ENCODE measurements around the gene EIF1AD. TPM values are rescaled to one million over a fixed set of nuclear protein-coding genes. Genes with fewer than 3 reads are reported as not detected.

EIF1AD gene
- total and polyA plus RNA-seq, 2 donors: 17.8 to 24.7 TPM

DNA sequence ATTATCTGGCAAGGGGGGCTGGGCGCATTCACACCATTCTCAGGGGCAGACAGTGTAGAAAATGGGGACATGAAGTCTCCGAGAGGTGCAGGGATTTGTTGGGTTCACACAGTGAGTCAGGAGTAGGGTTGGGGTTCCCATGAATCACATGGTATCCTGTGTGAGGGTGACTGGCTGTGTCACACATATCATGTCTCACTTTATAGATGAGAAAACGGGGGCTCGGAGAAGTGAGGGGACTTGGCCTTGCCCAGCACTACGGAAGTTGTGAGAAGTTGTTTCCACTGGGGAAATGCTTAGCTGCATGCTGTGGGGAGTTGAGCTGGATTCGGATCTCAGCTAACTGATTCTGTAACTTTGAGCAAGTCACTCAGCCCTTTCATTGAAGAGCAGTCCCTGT is 42.8 kb upstream of the EIF1AD start:
- Histone ChIP-seq H3K9me3 (ENCODE audit: control insufficient read depth in 2 of 2, insufficient read depth in 1 of 2, low read length in 1 of 2) (no peaks in the 10 kb centered on the region), H3K27ac (ENCODE audit: low read depth in 1 of 2, low read length in 1 of 2) (no peak overlapping the region), H3K36me3 (ENCODE audit: control insufficient read depth in 2 of 2, insufficient read depth in 2 of 2, low read length in 1 of 2) (no peaks in the 10 kb centered on the region), H3K4me1 (ENCODE audit: control insufficient read depth in 2 of 2, insufficient read depth in 2 of 2, low read length in 2 of 2) (peaks cover 8 to 23% of the 10 kb centered on the region in 2 donors), H3K27me3 (ENCODE audit: control insufficient read depth in 2 of 2, insufficient read depth in 1 of 2, low read length in 1 of 2) (peaks cover 0 to 10% of the 10 kb centered on the region in 2 donors), H3K4me3 (ENCODE audit: low read length in 2 of 2) (no peak overlapping the region)
- 88% methylated on average over 6 of the region's 6 CpGs for WGBS
- no peak for DNase-seq (ENCODE audit: low read depth in 6 of 9, low spot score in 9 of 9)

- peaks cover 5 to 9% of the 10 kb centered on the region in 2 donors for H3K4me1 ChIP-seq (ENCODE audit: control insufficient read depth in 2 of 2, insufficient read depth in 2 of 2, low read length in 2 of 2)
- no peak overlapping the region for H3K4me3 ChIP-seq (ENCODE audit: low read length in 2 of 2)
- no peaks in the 10 kb centered on the region for H3K9me3 ChIP-seq (ENCODE audit: control insufficient read depth in 2 of 2, insufficient read depth in 1 of 2, low read length in 1 of 2)
- WGBS: 98% methylated on average over 88 of the region's 88 CpGs
- no peak overlapping the region for H3K27ac ChIP-seq (ENCODE audit: low read depth in 1 of 2, low read length in 1 of 2)
- H3K27me3 ChIP-seq (ENCODE audit: control insufficient read depth in 2 of 2, insufficient read depth in 1 of 2, low read length in 1 of 2): peaks cover 0 to 5% of the 10 kb centered on the region in 2 donors
- no peak for DNase-seq (ENCODE audit: low read depth in 6 of 9, low spot score in 9 of 9)
- H3K36me3 ChIP-seq (ENCODE audit: control insufficient read depth in 2 of 2, insufficient read depth in 2 of 2, low read length in 1 of 2): no peaks in the 10 kb centered on the region
These were observed 41.3 kb upstream of the EIF1AD start for GRCh38 chr11:66042996-66043906.

GRCh38 chr11:66042227-66042995 is 40.5 kb upstream of the EIF1AD start:
- H3K4me1 ChIP-seq (ENCODE audit: control insufficient read depth in 2 of 2, insufficient read depth in 2 of 2, low read length in 2 of 2): peaks cover 5 to 9% of the 10 kb centered on the region in 2 donors
- H3K4me3 ChIP-seq (ENCODE audit: low read length in 2 of 2): no peak overlapping the region
- 97% methylated on average over 81 of the region's 81 CpGs for WGBS
- no peak overlapping the region for H3K27ac ChIP-seq (ENCODE audit: low read depth in 1 of 2, low read length in 1 of 2)
- no peaks in the 10 kb centered on the region for H3K27me3 ChIP-seq (ENCODE audit: control insufficient read depth in 2 of 2, insufficient read depth in 1 of 2, low read length in 1 of 2)
- H3K36me3 ChIP-seq (ENCODE audit: control insufficient read depth in 2 of 2, insufficient read depth in 2 of 2, low read length in 1 of 2): no peaks in the 10 kb centered on the region
- peaks cover 0 to 2% of the 10 kb centered on the region in 2 donors for H3K9me3 ChIP-seq (ENCODE audit: control insufficient read depth in 2 of 2, insufficient read depth in 1 of 2, low read length in 1 of 2)
- DNase-seq (ENCODE audit: low read depth in 6 of 9, low spot score in 9 of 9): no peak

- no peak overlapping the region for H3K4me3 ChIP-seq (ENCODE audit: low read length in 2 of 2)
- H3K27ac ChIP-seq (ENCODE audit: low read depth in 1 of 2, low read length in 1 of 2): no peak overlapping the region
- H3K36me3 ChIP-seq (ENCODE audit: control insufficient read depth in 2 of 2, insufficient read depth in 2 of 2, low read length in 1 of 2): no peaks in the 10 kb centered on the region
- 97% methylated on average over 3 of the region's 3 CpGs for WGBS
- no peak for DNase-seq (ENCODE audit: low read depth in 6 of 9, low spot score in 9 of 9)
- peaks cover 0 to 11% of the 10 kb centered on the region in 2 donors for H3K9me3 ChIP-seq (ENCODE audit: control insufficient read depth in 2 of 2, insufficient read depth in 1 of 2, low read length in 1 of 2)
- peaks cover 0 to 2% of the 10 kb centered on the region in 2 donors for H3K4me1 ChIP-seq (ENCODE audit: control insufficient read depth in 2 of 2, insufficient read depth in 2 of 2, low read length in 2 of 2)
- H3K27me3 ChIP-seq (ENCODE audit: control insufficient read depth in 2 of 2, insufficient read depth in 1 of 2, low read length in 1 of 2): peaks cover 0 to 3% of the 10 kb centered on the region in 2 donors
These were observed 37.8 kb upstream of the EIF1AD start for GRCh38 chr11:66039765-66040164.

- Histone ChIP-seq H3K27ac (ENCODE audit: low read depth in 1 of 2, low read length in 1 of 2) (no peak overlapping the region), H3K4me1 (ENCODE audit: control insufficient read depth in 2 of 2, insufficient read depth in 2 of 2, low read length in 2 of 2) (no peaks in the 10 kb centered on the region)
- WGBS: 94% methylated on average over 3 of the region's 3 CpGs
These were observed 35.4 kb upstream of the EIF1AD start for GRCh38 chr11:66037327-66037726.

GRCh38 chr11:66036334-66036710 is 34.4 kb upstream of the EIF1AD start:
- H3K27ac ChIP-seq (ENCODE audit: low read depth in 1 of 2, low read length in 1 of 2): no peak overlapping the region
- peaks cover 0 to 4% of the 10 kb centered on the region in 2 donors for H3K27me3 ChIP-seq (ENCODE audit: control insufficient read depth in 2 of 2, insufficient read depth in 1 of 2, low read length in 1 of 2)
- H3K4me1 ChIP-seq (ENCODE audit: control insufficient read depth in 2 of 2, insufficient read depth in 2 of 2, low read length in 2 of 2): no peaks in the 10 kb centered on the region
- 94% methylated on average over 5 of the region's 5 CpGs for WGBS
- no peak for DNase-seq (ENCODE audit: low read depth in 6 of 9, low spot score in 9 of 9)
- H3K36me3 ChIP-seq (ENCODE audit: control insufficient read depth in 2 of 2, insufficient read depth in 2 of 2, low read length in 1 of 2): no peaks in the 10 kb centered on the region
- H3K4me3 ChIP-seq (ENCODE audit: low read length in 2 of 2): no peak overlapping the region
- H3K9me3 ChIP-seq (ENCODE audit: control insufficient read depth in 2 of 2, insufficient read depth in 1 of 2, low read length in 1 of 2): peaks cover 0 to 11% of the 10 kb centered on the region in 2 donors

More at GRCh38 chr11:66037327-66037726, 35.4 kb upstream of the EIF1AD start:
- Histone ChIP-seq H3K27me3 (ENCODE audit: control insufficient read depth in 2 of 2, insufficient read depth in 1 of 2, low read length in 1 of 2) (peaks cover 0 to 3% of the 10 kb centered on the region in 2 donors), H3K4me3 (ENCODE audit: low read length in 2 of 2) (no peak overlapping the region), H3K36me3 (ENCODE audit: control insufficient read depth in 2 of 2, insufficient read depth in 2 of 2, low read length in 1 of 2) (no peaks in the 10 kb centered on the region), H3K9me3 (ENCODE audit: control insufficient read depth in 2 of 2, insufficient read depth in 1 of 2, low read length in 1 of 2) (peaks cover 0 to 11% of the 10 kb centered on the region in 2 donors)
- no peak for DNase-seq (ENCODE audit: low read depth in 6 of 9, low spot score in 9 of 9)

- no peak overlapping the region for H3K4me3 ChIP-seq (ENCODE audit: low read length in 2 of 2)
- no peak overlapping the region for H3K27ac ChIP-seq (ENCODE audit: low read depth in 1 of 2, low read length in 1 of 2)
- no peak for DNase-seq (ENCODE audit: low read depth in 6 of 9, low spot score in 9 of 9)
- 90% methylated on average over 9 of the region's 9 CpGs for WGBS
- no peaks in the 10 kb centered on the region for H3K36me3 ChIP-seq (ENCODE audit: control insufficient read depth in 2 of 2, insufficient read depth in 2 of 2, low read length in 1 of 2)
- peaks cover 0 to 6% of the 10 kb centered on the region in 2 donors for H3K27me3 ChIP-seq (ENCODE audit: control insufficient read depth in 2 of 2, insufficient read depth in 1 of 2, low read length in 1 of 2)
- H3K4me1 ChIP-seq (ENCODE audit: control insufficient read depth in 2 of 2, insufficient read depth in 2 of 2, low read length in 2 of 2): no peaks in the 10 kb centered on the region
- peaks cover 0 to 11% of the 10 kb centered on the region in 2 donors for H3K9me3 ChIP-seq (ENCODE audit: control insufficient read depth in 2 of 2, insufficient read depth in 1 of 2, low read length in 1 of 2)
These were observed 33.8 kb upstream of the EIF1AD start for GRCh38 chr11:66035653-66036333.

GRCh38 chr11:66032957-66033735 is 31.2 kb upstream of the EIF1AD start:
- peaks cover 0 to 11% of the 10 kb centered on the region in 2 donors for H3K9me3 ChIP-seq (ENCODE audit: control insufficient read depth in 2 of 2, insufficient read depth in 1 of 2, low read length in 1 of 2)
- no peaks in the 10 kb centered on the region for H3K4me1 ChIP-seq (ENCODE audit: control insufficient read depth in 2 of 2, insufficient read depth in 2 of 2, low read length in 2 of 2)
- H3K27ac ChIP-seq (ENCODE audit: low read depth in 1 of 2, low read length in 1 of 2): no peak overlapping the region
- 94% methylated on average over 8 of the region's 8 CpGs for WGBS
- no peaks in the 10 kb centered on the region for H3K36me3 ChIP-seq (ENCODE audit: control insufficient read depth in 2 of 2, insufficient read depth in 2 of 2, low read length in 1 of 2)
- peaks cover 0 to 9% of the 10 kb centered on the region in 2 donors for H3K27me3 ChIP-seq (ENCODE audit: control insufficient read depth in 2 of 2, insufficient read depth in 1 of 2, low read length in 1 of 2)
- DNase-seq (ENCODE audit: low read depth in 6 of 9, low spot score in 9 of 9): no peak
- no peak overlapping the region for H3K4me3 ChIP-seq (ENCODE audit: low read length in 2 of 2)

All from thymus (tissue), 11 donors.